GM19397 (cell line): ENCODE measurements around the gene FBXO41.

ENCODE experiments used
- ATAC-seq: cut with Tn5 transposase; IDR thresholded peaks from one replicate; pipeline ENCODE4 v1.9.1; 2021; ENCODE audit warnings: mild to moderate bottlenecking, moderate library complexity; ENCODE audit not compliant: unreplicated experiment

FBXO41 gene

GRCh38 chr2:73284296-73285158 lies at the start of gene FBXO41:
Gene FBXO41, minus strand, starts transcription at chr2:73284478. Its CDS starts 14,848 bp downstream, at chr2:73269630.
- peak; percentile 75 for ATAC-seq

GRCh38 chr2:73334045-73334444 lies 49.8 kb upstream of the FBXO41 start:
- ATAC-seq = no peak

GRCh38 chr2:73333564-73333963 lies 49.3 kb upstream of the FBXO41 start:
- no peak for ATAC-seq

DNA sequence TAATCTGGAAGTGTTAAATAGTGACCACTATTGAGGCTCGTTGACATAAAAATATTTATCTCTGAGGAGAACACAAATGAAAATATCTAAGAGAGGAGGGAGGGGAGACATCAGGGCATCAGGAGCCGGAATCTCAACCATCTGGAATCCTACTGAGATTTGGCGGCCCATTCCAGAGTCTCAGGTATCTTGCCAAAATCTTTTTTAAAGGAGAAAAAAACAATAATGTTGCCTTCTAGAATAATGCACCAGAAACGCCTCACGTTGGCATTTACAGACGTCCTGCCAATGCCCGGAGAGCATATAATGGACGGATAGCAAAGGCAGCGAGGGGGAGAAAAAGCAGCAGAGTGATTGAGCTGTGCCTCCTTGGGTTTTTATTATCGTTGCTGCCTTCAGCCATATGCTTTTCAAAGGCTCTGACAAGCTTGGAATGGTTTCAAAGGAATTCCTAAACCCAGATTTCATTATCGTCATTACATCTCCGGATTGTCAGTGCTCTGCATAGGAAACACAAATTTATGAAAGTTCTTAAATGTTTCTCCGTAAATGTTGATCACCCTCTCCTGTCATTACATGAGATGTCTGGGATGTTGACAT lies 39.9 kb upstream of the FBXO41 start:
- no peak for ATAC-seq

DNA sequence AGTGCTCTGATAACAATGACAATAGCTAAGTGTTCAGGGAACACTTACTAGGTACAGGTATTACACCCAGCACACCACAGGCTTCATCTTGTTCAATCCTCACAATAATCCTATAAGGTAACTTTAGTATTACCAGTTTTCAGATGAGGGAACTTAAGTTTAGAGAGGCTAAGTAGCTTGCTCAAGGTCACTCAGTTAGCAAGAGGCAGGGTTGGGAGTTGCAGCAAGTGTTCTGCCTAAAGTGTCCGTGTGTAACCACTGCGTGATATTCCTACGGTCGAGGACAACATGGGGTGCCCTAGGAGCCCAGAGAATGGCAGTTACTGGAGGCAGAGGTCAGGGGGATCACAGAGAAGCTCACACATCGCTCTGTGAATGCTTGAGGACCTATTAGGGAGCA lies 39.3 kb upstream of the FBXO41 start:
- no peak for ATAC-seq

DNA sequence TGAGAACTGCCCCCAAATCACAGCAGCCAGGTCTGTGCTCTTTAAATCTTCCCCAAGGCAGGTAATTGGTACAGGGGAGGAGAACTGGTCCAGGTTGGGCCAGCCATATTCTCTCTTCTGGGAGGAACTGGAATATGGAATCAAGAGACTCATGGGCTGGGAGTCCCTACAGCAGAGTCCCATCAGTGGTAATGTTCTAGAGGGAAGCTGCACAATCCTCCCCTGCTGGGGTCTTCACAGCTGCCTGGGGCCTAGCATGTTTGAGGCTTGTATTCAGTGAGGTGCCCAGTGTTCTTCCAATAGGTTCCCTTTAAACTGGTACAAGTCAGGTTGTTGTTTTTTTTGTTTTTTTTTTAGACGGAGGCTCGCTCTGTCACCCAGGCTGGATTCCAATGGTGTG lies 30.2 kb upstream of the FBXO41 start:
- no peak for ATAC-seq

GRCh38 chr2:73307720-73308119 lies 23.4 kb upstream of the FBXO41 start:
- no peak for ATAC-seq

- no peak for ATAC-seq
These were observed 17.4 kb upstream of the FBXO41 start for GRCh38 chr2:73301636-73302035.

DNA sequence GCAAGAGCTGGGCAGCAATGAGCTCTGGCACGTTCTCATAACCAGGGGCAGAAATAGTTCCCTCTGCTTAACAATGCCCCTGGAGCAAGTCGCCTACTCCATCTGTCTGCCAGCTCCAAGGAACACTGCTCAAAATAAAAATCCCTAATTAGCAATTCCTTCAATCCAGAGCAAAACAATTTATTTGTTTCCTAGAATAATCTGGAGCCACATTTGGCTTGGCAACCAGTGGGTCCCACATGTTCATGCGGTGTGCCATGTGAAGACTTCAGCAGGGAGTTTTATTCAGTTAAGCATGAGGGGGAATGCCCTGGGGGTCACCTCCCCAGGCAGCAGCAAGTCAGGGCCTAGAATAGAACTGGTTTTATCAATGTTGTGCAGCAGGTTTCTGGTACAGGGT lies 16.6 kb upstream of the FBXO41 start:
- no peak for ATAC-seq

DNA sequence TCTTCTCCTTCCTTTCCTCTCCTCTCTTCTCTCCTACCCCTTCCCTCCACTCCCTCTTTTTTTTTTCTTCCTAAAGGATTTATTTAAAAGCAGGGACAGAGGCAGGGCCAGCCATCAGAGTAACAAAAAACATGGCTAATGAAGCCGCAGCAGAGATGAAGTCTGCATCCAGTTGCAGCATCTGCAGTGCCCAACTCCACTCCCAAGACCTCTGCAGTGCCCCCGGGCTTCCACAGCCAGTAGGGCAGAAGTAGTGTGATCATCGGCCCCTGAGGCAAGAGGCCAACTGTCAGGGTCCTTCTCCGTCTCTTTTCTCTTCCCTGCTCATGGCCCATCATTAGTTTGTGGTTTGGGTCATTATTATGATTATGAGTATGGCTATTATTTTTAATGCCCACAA lies 13.3 kb upstream of the FBXO41 start:
- ATAC-seq = no peak

GRCh38 chr2:73297151-73297559 lies 12.9 kb upstream of the FBXO41 start:
- no peak for ATAC-seq

DNA sequence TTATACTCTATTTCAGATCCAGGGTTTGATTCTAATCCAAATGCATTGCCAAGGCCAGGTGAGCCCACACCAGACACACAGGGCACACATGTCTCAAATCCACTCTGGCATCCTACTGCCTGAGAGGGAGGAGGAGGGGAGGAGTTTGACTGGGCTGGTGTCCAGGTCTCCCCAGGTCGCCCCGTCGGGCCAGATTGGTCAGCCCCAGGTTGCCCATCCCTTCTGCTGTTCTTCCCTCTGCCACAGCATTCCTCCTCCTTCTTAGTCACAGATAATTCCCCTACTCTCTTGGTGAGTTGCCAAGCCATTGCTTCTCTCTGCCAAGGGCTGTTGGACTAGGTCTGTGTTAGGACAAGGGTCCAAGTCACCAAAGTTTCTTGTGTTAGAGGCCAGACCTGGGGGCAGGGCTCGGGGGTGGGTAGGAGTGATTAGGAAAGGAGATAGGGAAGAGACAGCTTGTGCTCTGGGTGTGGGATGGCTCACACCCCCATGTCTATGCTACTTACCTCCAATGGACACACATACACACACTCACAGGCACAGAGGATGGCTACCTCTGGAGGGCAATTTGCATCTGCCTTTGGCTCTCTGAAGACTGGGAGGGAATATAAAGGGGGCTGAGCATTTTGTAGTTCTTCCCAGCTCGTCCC lies 11.6 kb upstream of the FBXO41 start:
- no peak for ATAC-seq

DNA sequence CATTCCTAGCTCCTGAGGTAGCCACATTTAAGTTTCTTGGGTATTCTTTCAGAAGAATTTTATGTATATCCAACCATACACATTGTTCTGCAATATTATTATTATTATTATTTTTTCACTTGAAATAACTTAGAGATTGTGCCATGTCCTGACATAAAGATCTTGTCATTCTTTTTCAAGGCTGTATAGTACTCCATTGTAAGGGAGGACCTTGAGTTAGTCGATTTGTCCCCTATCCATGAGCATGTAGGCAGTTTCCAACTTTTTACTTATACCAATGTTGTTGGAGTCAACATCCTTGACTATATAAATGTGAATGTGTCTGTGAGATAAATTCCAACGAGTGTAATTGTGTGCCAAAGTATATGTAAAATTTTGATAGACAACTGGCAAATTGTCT lies 10.0 kb upstream of the FBXO41 start:
- no peak for ATAC-seq

DNA sequence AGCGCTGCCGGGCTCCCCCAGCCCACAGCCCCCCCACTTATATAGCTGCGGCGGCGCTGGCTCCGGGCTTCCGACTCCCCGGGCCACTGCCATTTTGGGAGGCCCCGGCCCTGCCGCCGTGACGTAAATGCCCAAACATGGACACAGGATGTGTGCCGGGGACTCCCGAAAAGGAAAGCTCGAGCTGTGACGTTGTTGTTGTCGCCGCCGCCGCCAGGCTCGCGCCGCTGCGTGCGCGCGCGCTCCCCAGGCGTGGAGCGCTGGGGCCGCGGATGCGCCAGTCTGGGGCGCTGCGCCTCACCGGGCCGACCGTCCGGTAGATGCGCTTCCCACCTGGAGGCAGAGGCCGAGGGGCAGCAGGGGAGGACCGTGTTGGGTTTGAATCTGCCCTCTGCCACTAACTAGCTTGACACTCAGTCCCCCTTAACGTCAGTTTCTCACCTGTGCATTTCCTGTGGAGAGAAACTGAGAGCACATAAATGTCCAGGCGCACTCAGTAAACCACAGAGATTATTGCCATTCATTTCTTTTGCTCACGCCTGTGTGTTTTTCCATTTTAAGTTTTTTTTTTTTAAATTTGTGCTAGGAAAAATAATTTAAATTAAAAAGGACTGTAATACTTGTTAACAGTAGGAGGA lies 9.4 kb upstream of the FBXO41 start, which contains the start of gene EGR4:
EGR4 (minus strand) TSS at position 15 of the 638 bp plus-strand sequence. CDS start 231 bp downstream, outside the sequence.
- ATAC-seq = peak; percentile 86

- no peak for ATAC-seq
These were observed 8.7 kb upstream of the FBXO41 start for GRCh38 chr2:73292906-73293533.

GRCh38 chr2:73292316-73292905 lies 8.1 kb upstream of the FBXO41 start:
- ATAC-seq = no peak

GRCh38 chr2:73291461-73292315 lies 7.4 kb upstream of the FBXO41 start:
- no peak for ATAC-seq

DNA sequence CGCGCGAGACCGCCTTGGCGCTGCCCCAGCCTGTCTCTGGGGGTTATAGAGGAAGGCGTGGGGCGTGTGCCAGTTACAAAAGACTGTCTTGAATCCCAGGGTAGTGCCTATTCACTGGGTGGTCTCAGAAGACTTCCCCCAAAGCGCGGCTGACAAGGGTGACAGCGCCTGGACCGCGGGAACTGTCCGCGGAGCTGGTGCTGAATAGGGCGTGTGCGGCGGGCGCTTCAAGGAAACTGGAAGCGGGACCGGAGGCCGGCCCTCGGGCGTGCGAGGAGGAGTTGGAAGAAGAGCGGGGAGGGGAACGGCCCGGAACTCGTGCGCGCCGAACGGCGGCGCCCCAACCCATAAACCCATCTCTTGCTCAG lies 6.8 kb upstream of the FBXO41 start:
- ATAC-seq = no peak

GRCh38 chr2:73290049-73290839 lies 6.0 kb upstream of the FBXO41 start:
- ATAC-seq = no peak
